KMS-11 (cell line): ENCODE measurements around the gene GPD1L.
"Not testable (repeated sequence)": the region's sequence is repeated elsewhere in the genome, so short reads cannot be mapped to it uniquely, and the experiment has no call there.

Source experiments
- H2AFZ ChIP-seq: fragments of 200-600 bp; sonication (generic); 2 replicates; pipeline ENCODE4 v1.6.1; 2016; ENCODE audit warnings: antibody characterized with exemption, mixed run types, low read depth
- H3K27ac ChIP-seq: fragments of 200-600 bp; sonication (generic); 2 replicates; pipeline ENCODE4 v1.6.1; 2016; ENCODE audit warnings: mild to moderate bottlenecking, mixed run types
- H3K27me3 ChIP-seq: fragments of 200-600 bp; sonication (generic); 2 replicates; pipeline ENCODE4 v1.6.1; 2017; ENCODE audit warnings: mild to moderate bottlenecking, low read depth, mixed run types, moderate library complexity; ENCODE audit not compliant: insufficient read depth
- H3K36me3 ChIP-seq: fragments of 200-600 bp; sonication (generic); 2 replicates; pipeline ENCODE4 v1.6.1; 2017; ENCODE audit warnings: mild to moderate bottlenecking, mixed run types; ENCODE audit not compliant: insufficient read depth
- H3K4me1 ChIP-seq: fragments of 200-600 bp; sonication (generic); 2 replicates; pipeline ENCODE4 v1.6.1; 2016; ENCODE audit warnings: mild to moderate bottlenecking, low read depth, mixed run types; ENCODE audit not compliant: poor library complexity, severe bottlenecking
- H3K4me2 ChIP-seq: fragments of 200-600 bp; sonication (generic); 2 replicates; pipeline ENCODE4 v1.7.0; 2016; ENCODE audit warnings: mild to moderate bottlenecking, mixed run types
- H3K4me3 ChIP-seq: fragments of 200-600 bp; sonication (generic); IDR thresholded peaks from 2 replicates; pipeline ENCODE4 v1.6.1; 2017; ENCODE audit warnings: low read depth, low read length, mixed read lengths; ENCODE audit not compliant: insufficient read depth
- H3K79me2 ChIP-seq: fragments of 200-600 bp; sonication (generic); 2 replicates; pipeline ENCODE4 v1.6.1; 2016; ENCODE audit warnings: low read depth, mixed run types; ENCODE audit not compliant: insufficient read depth
- H3K9ac ChIP-seq: fragments of 200-600 bp; sonication (generic); 2 replicates; pipeline ENCODE4 v1.6.1; 2016; ENCODE audit warnings: mild to moderate bottlenecking, mixed run types
- H4K20me1 ChIP-seq: fragments of 200-600 bp; sonication (generic); 2 replicates; pipeline ENCODE4 v1.6.1; 2016; ENCODE audit warnings: mild to moderate bottlenecking, mixed run types; ENCODE audit not compliant: insufficient read depth
- TF ChIP-seq, protein P1 (sequence below): fragments of 200-600 bp; sonication (generic); conservative IDR thresholded peaks from 2 replicates; pipeline ENCODE4 v1.6.1; 2017; ENCODE audit warnings: low read depth, mild to moderate bottlenecking, antibody characterized with exemption, low read length, moderate library complexity, mixed read lengths

GPD1L gene

GRCh38 chr3:32106132-32106928 is at the start of gene GPD1L:
GPD1L (plus strand) TSS chr3:32106620; CDS start chr3:32106712, 92 bp downstream.
- no peaks in the 10 kb centered on the region for H3K79me2 ChIP-seq
- H3K9ac ChIP-seq, result peak within 1 kb of the TSS; percentile 35
- peak within 1 kb of the TSS; percentile 93 for H2AFZ ChIP-seq
- H3K4me3 ChIP-seq, result no peak within 1 kb of the TSS
- no peaks in the 10 kb centered on the region for H3K36me3 ChIP-seq
- TF ChIP-seq, protein P1, sequence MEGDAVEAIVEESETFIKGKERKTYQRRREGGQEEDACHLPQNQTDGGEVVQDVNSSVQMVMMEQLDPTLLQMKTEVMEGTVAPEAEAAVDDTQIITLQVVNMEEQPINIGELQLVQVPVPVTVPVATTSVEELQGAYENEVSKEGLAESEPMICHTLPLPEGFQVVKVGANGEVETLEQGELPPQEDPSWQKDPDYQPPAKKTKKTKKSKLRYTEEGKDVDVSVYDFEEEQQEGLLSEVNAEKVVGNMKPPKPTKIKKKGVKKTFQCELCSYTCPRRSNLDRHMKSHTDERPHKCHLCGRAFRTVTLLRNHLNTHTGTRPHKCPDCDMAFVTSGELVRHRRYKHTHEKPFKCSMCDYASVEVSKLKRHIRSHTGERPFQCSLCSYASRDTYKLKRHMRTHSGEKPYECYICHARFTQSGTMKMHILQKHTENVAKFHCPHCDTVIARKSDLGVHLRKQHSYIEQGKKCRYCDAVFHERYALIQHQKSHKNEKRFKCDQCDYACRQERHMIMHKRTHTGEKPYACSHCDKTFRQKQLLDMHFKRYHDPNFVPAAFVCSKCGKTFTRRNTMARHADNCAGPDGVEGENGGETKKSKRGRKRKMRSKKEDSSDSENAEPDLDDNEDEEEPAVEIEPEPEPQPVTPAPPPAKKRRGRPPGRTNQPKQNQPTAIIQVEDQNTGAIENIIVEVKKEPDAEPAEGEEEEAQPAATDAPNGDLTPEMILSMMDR, result no peak
- no peak within 1 kb of the TSS for H3K27ac ChIP-seq
- H3K4me2 ChIP-seq, result peak within 1 kb of the TSS; percentile 60
- H3K27me3 ChIP-seq, result no peaks in the 10 kb centered on the region
- no peaks in the 10 kb centered on the region for H4K20me1 ChIP-seq
- H3K4me1 ChIP-seq, result peaks cover 5% of the 10 kb centered on the region

GRCh38 chr3:32058465-32058864 is 48.0 kb upstream of the GPD1L start:
- H3K4me3 ChIP-seq, H2AFZ ChIP-seq, H4K20me1 ChIP-seq, H3K36me3 ChIP-seq, H3K27me3 ChIP-seq, H3K9ac ChIP-seq, H3K4me1 ChIP-seq, H3K27ac ChIP-seq, H3K79me2 ChIP-seq, H3K4me2 ChIP-seq: not testable (repeated sequence)

DNA sequence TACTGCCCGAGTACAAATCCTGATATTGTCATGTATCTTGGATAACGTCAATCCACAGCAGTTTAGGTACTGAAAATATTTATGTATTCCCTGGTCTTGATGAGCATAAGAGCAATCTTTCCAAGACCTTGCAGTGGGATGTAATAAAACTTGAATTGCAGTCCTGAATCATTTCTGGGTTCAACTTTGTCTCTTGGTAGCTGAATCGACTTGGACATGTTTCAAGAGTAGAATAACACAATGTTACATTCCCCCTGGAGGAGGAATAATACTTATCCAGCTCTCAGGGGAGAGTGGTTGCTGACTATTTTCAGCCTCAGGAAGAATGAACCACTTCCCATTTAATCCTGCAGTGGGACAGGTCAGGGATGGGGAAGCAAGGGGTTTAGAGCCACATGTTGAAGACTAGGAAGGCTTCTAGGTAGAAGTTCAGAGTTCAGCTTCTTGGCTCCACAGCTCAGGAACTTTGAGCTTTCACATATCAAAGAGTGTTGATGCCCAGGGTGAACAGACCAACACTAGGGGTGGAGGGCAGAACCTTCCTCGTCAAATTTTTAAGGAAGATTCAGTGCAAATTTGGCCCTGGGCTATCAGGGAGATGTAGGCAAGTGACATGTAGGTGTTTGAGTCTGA is 43.4 kb upstream of the GPD1L start:
- TF ChIP-seq, protein P1, result no peak
- Histone ChIP-seq H2AFZ (no peak overlapping the region), H4K20me1 (no peaks in the 10 kb centered on the region), H3K4me1 (no peaks in the 10 kb centered on the region), H3K36me3 (no peaks in the 10 kb centered on the region), H3K27me3 (no peaks in the 10 kb centered on the region), H3K27ac (no peak overlapping the region), H3K4me3 (no peak overlapping the region), H3K79me2 (no peaks in the 10 kb centered on the region), H3K9ac (no peak overlapping the region), H3K4me2 (no peak overlapping the region)

DNA sequence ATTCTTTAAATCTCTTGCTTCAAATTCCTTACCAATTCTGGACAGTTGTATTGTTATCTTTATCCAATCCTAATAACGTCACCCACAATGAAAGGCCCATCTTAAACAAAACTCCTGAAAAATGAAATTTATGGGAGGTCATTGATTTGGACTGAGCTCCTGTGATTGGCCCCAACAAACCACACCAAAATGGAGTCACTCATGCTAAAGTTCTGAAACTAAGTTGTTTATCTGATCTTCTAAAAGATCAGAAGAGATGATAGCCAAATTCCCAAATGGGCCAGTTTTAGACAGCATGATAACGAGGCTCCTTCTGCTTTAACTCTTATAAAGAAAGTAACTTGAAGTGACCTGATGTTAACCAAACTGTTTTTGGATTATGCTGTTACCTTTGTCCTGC is 39.7 kb upstream of the GPD1L start:
- Histone ChIP-seq H3K4me3 (no peak overlapping the region), H3K4me1 (no peaks in the 10 kb centered on the region), H3K27me3 (no peaks in the 10 kb centered on the region), H4K20me1 (no peaks in the 10 kb centered on the region), H3K9ac (no peak overlapping the region), H3K79me2 (no peaks in the 10 kb centered on the region), H3K27ac (no peak overlapping the region), H2AFZ (no peak overlapping the region), H3K36me3 (no peaks in the 10 kb centered on the region), H3K4me2 (no peak overlapping the region)
- TF ChIP-seq, protein P1, result no peak

GRCh38 chr3:32074194-32074593 is 32.2 kb upstream of the GPD1L start:
- H3K36me3 ChIP-seq, H3K9ac ChIP-seq, H3K4me3 ChIP-seq, H2AFZ ChIP-seq, H3K27me3 ChIP-seq, H4K20me1 ChIP-seq, H3K4me2 ChIP-seq, H3K4me1 ChIP-seq, H3K79me2 ChIP-seq, H3K27ac ChIP-seq: not testable (repeated sequence)
